Adrenal gland (tissue), 5 donors: ENCODE results near the gene SLC35F2.

Source experiments
- POLR2A ChIP-seq, 2 donors: fragments of 450-650 bp; IDR thresholded peaks; one replicate each; pipeline ENCODE4 v1.6.1; 2017; ENCODE audit warnings: antibody characterized with exemption in 2 of 2, mild to moderate bottlenecking in 2 of 2, moderate library complexity in 1 of 2
- TF ChIP-seq, protein P1 (sequence below), 6 experiments: fragments of 450-650 bp in 4 of 6; fragments of 200-600 bp in 2 of 6; sonication (generic) in 1 of 6; IDR thresholded peaks; 1 replicate in 5 of 6; 2 replicates in 1 of 6; pipeline versions ENCODE4 v1.5.1 to v1.8.0; 2016 to 2021; ENCODE audit warnings: antibody characterized with exemption in 6 of 6, mild to moderate bottlenecking in 2 of 6, moderate library complexity in 1 of 6
- donor health status: DM: no; HTN: no; CAD: no.

DNA sequence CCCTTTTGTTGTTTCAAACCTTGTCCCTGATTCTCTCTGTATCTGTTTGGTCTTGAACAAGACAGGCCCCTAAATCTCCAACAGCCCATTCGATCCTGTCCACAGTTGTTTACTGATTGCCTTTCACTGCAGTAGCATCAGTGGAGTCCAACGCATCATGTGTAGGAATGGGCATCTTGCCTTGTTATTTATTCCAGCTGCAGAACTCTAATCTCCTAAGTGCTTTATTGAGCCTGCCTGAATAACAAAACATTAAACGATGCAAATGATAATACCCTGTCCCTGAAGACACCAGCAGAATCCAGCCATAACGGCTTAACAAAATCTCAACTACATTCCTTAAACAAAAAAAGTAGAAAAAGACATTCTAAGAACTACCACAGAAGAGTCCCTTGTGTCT is 50.1 kb downstream of the SLC35F2 start:
- TF ChIP-seq, protein P1, sequence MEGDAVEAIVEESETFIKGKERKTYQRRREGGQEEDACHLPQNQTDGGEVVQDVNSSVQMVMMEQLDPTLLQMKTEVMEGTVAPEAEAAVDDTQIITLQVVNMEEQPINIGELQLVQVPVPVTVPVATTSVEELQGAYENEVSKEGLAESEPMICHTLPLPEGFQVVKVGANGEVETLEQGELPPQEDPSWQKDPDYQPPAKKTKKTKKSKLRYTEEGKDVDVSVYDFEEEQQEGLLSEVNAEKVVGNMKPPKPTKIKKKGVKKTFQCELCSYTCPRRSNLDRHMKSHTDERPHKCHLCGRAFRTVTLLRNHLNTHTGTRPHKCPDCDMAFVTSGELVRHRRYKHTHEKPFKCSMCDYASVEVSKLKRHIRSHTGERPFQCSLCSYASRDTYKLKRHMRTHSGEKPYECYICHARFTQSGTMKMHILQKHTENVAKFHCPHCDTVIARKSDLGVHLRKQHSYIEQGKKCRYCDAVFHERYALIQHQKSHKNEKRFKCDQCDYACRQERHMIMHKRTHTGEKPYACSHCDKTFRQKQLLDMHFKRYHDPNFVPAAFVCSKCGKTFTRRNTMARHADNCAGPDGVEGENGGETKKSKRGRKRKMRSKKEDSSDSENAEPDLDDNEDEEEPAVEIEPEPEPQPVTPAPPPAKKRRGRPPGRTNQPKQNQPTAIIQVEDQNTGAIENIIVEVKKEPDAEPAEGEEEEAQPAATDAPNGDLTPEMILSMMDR (IDR thresholded peaks at IDR 0.05): no peak
- no peak for TF ChIP-seq POLR2A (IDR thresholded peaks at IDR 0.05)
